ENCODE results near the gene VAPA. TPM values are rescaled to one million over a fixed set of nuclear protein-coding genes. Genes with fewer than 3 reads are reported as not detected.

VAPA gene
- total and polyA plus RNA-seq, 2 donors (not counting 3 experiments of a cell fraction or from before 2014, with no cell fraction given), result 105 to 163 TPM

DNA sequence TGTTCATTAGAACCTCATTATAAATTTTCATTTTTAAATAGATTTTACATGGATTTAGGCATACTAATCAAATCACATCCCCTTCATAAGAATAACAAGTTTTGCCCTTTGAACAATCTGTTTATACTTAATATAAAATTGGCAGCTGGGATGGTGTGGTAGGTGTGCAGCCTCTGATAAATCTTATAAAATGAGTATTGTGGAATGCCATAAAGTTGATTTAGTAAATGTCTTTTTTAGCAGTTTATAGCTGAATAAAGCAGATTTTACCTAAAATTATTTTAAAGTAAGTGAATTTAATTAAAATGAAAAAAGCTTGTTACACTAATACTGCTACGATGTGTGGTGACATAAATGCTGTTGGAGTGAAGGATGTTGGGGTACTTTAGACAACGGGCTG lies 35.5 kb downstream of the VAPA start:
- H3K36me3 ChIP-seq (ENCODE audit: control insufficient read depth in 2 of 2, extremely low read depth in 1 of 2, insufficient read depth in 2 of 2, low read length in 2 of 2), result peaks cover 5 to 20% of the 10 kb centered on the region in 2 experiments

DNA sequence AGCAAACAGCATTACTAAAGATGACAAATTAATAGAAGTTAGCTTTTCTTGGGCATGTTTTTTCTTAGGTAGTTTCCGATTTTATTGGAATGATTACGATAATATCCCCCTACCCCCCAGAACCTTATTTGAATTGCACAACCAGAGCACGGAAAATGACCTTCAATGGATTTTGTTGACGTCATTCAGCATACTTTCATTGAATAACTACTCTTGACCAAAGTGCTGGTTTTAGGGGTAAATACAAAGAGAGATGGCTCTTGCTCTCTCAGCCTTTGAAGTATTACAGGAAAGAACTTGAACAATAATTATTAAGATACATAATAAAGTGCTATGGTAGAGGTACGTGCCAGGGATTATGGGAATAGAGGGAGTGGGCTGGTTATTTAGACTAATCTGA lies 36.0 kb downstream of the VAPA start:
- Histone ChIP-seq H3K4me2 (ENCODE audit: insufficient read depth, low read length) (no peak overlapping the region), H3K4me1 (ENCODE audit: control insufficient read depth, extremely low read depth, insufficient read depth, low read length) (no peaks in the 10 kb centered on the region), H3K9me3 (replicated peaks; ENCODE audit: control insufficient read depth, insufficient read depth, low read length) (no peaks in the 10 kb centered on the region), H3K4me3 (replicated peaks in 1 of 3; ENCODE audit: insufficient read depth in 1 of 3, low read depth in 1 of 3, low read length in 3 of 3) (no peak overlapping the region), H3K27ac (ENCODE audit: insufficient read depth, low read depth, low read length) (no peak overlapping the region), H3K9me1 (replicated peaks; ENCODE audit: control insufficient read depth, extremely low read depth, insufficient read depth, low read length) (no peaks in the 10 kb centered on the region), H3K36me3 (ENCODE audit: control insufficient read depth in 2 of 2, extremely low read depth in 1 of 2, insufficient read depth in 2 of 2, low read length in 2 of 2) (peaks cover 3 to 17% of the 10 kb centered on the region in 2 experiments), H4K20me1 (replicated peaks; ENCODE audit: control insufficient read depth, extremely low read depth, insufficient read depth, low read length) (peaks cover 3% of the 10 kb centered on the region), H3K9ac (replicated peaks; ENCODE audit: extremely low read depth, insufficient read depth, low read length) (no peak overlapping the region), H3K79me2 (ENCODE audit: control insufficient read depth, insufficient read depth, low read length) (peaks cover 21% of the 10 kb centered on the region), H3K27me3 (ENCODE audit: control insufficient read depth in 2 of 2, insufficient read depth in 2 of 2, low read length in 2 of 2) (no peaks in the 10 kb centered on the region), H2AFZ (ENCODE audit: low read depth, low read length) (no peak overlapping the region)
- intact Hi-C loops (cut with micrococcal nuclease), result loop anchor here (2.0 to 5.0 kb wide), 3 partner anchors 37 to 337 kb away; no protein-coding TSS in a partner anchor
- POLR2A ChIA-PET, result no interaction called here
- DNase-seq (ENCODE audit: low read depth, low spot score), result no peak
- TF ChIP-seq POLR2AphosphoS5 (IDR thresholded peaks at IDR 0.05; ENCODE audit: insufficient read depth, low read depth, low read length), result no peak
- TF ChIP-seq POLR2A (IDR thresholded peaks at IDR 0.05; ENCODE audit: low read depth, low read length), result no peak
- no peak for TF ChIP-seq EZH2 (IDR thresholded peaks at IDR 0.05; ENCODE audit: borderline replicate concordance, low read depth, low read length, severe bottlenecking)
- no peak for TF ChIP-seq GATA2 (IDR thresholded peaks at IDR 0.05; ENCODE audit: insufficient read depth, insufficient read length, low read depth, low read length)
- TF ChIP-seq JUN (IDR thresholded peaks at IDR 0.05; ENCODE audit: borderline replicate concordance, insufficient read depth, insufficient read length, low read depth), result no peak
- TF ChIP-seq FOS (IDR thresholded peaks at IDR 0.05; ENCODE audit: borderline replicate concordance, insufficient read depth, low read length), result no peak
- TF ChIP-seq MYC (IDR thresholded peaks at IDR 0.05; ENCODE audit: low read depth, low read length), result no peak
- TF ChIP-seq, protein P1, sequence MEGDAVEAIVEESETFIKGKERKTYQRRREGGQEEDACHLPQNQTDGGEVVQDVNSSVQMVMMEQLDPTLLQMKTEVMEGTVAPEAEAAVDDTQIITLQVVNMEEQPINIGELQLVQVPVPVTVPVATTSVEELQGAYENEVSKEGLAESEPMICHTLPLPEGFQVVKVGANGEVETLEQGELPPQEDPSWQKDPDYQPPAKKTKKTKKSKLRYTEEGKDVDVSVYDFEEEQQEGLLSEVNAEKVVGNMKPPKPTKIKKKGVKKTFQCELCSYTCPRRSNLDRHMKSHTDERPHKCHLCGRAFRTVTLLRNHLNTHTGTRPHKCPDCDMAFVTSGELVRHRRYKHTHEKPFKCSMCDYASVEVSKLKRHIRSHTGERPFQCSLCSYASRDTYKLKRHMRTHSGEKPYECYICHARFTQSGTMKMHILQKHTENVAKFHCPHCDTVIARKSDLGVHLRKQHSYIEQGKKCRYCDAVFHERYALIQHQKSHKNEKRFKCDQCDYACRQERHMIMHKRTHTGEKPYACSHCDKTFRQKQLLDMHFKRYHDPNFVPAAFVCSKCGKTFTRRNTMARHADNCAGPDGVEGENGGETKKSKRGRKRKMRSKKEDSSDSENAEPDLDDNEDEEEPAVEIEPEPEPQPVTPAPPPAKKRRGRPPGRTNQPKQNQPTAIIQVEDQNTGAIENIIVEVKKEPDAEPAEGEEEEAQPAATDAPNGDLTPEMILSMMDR (IDR thresholded peaks at IDR 0.05; ENCODE audit: extremely low read depth in 1 of 2, insufficient read depth in 1 of 2, low read depth in 1 of 2, low read length in 2 of 2), result no peak
- dilution Hi-C loops (cut with MboI; ENCODE audit: extremely low pct_ligation_motif_present, low sequenced_read_pairs), result no loop called here
- CTCF ChIA-PET, result interaction anchor here (0.8 to 4.3 kb wide), 9 partner anchors 32 to 569 kb away, joined by 3 to 27 read pairs (median 7); partner anchors contain the start of genes RAB31 and VAPA
- no TSS peak for BruUV-seq (replicated peaks)
- FAIRE-seq, result no peak

More for the DNA sequence above, 35.5 kb downstream of the VAPA start:
- no peak for TF ChIP-seq POLR2AphosphoS5 (IDR thresholded peaks at IDR 0.05; ENCODE audit: insufficient read depth, low read depth, low read length)
- TF ChIP-seq GATA2 (IDR thresholded peaks at IDR 0.05; ENCODE audit: insufficient read depth, insufficient read length, low read depth, low read length), result no peak
- TF ChIP-seq MYC (IDR thresholded peaks at IDR 0.05; ENCODE audit: low read depth, low read length), result no peak
- TF ChIP-seq, protein P1 (IDR thresholded peaks at IDR 0.05; ENCODE audit: extremely low read depth in 1 of 2, insufficient read depth in 1 of 2, low read depth in 1 of 2, low read length in 2 of 2), result no peak
- TF ChIP-seq POLR2A (IDR thresholded peaks at IDR 0.05; ENCODE audit: low read depth, low read length), result no peak
- DNase-seq (ENCODE audit: low read depth, low spot score), result no peak
- H3K4me3 ChIP-seq (replicated peaks in 1 of 3; ENCODE audit: insufficient read depth in 1 of 3, low read depth in 1 of 3, low read length in 3 of 3), result no peak overlapping the region
- POLR2A ChIA-PET, result interaction anchor here (0.6 kb wide), 1 partner anchor 374 kb away, joined by 3 read pairs; no protein-coding TSS in a partner anchor
- no peaks in the 10 kb centered on the region for H3K9me3 ChIP-seq (replicated peaks; ENCODE audit: control insufficient read depth, insufficient read depth, low read length)
- no peak overlapping the region for H3K9ac ChIP-seq (replicated peaks; ENCODE audit: extremely low read depth, insufficient read depth, low read length)
- no peaks in the 10 kb centered on the region for H3K4me1 ChIP-seq (ENCODE audit: control insufficient read depth, extremely low read depth, insufficient read depth, low read length)
- H3K27ac ChIP-seq (ENCODE audit: insufficient read depth, low read depth, low read length), result no peak overlapping the region
- H2AFZ ChIP-seq (ENCODE audit: low read depth, low read length), result no peak overlapping the region
- no peaks in the 10 kb centered on the region for H3K27me3 ChIP-seq (ENCODE audit: control insufficient read depth in 2 of 2, insufficient read depth in 2 of 2, low read length in 2 of 2)
- CTCF ChIA-PET, result interaction anchor here (4.3 kb wide), 1 partner anchor 374 kb away, joined by 27 read pairs; no protein-coding TSS in a partner anchor
- dilution Hi-C loops (cut with MboI; ENCODE audit: extremely low pct_ligation_motif_present, low sequenced_read_pairs) (no loop called here), intact Hi-C loops (cut with micrococcal nuclease) (no loop called here)
- H4K20me1 ChIP-seq (replicated peaks; ENCODE audit: control insufficient read depth, extremely low read depth, insufficient read depth, low read length), result peaks cover 3% of the 10 kb centered on the region
- H3K79me2 ChIP-seq (ENCODE audit: control insufficient read depth, insufficient read depth, low read length), result peaks cover 22% of the 10 kb centered on the region
- no peak overlapping the region for H3K4me2 ChIP-seq (ENCODE audit: insufficient read depth, low read length)
- FAIRE-seq, result no peak
- H3K9me1 ChIP-seq (replicated peaks; ENCODE audit: control insufficient read depth, extremely low read depth, insufficient read depth, low read length), result no peaks in the 10 kb centered on the region
- no TSS peak for BruUV-seq (replicated peaks)
